HG02943 (cell line): ENCODE results near the gene TAF1C.
A peak's percentile ranks its signal among the peaks of the same experiment; 100 is the strongest.

Experiments
- ATAC-seq: cut with Tn5 transposase; IDR thresholded peaks from one replicate; pipeline ENCODE4 v1.9.1; 2021; ENCODE audit warnings: mild to moderate bottlenecking, low read depth, moderate library complexity; ENCODE audit not compliant: unreplicated experiment

The TAF1C gene

DNA sequence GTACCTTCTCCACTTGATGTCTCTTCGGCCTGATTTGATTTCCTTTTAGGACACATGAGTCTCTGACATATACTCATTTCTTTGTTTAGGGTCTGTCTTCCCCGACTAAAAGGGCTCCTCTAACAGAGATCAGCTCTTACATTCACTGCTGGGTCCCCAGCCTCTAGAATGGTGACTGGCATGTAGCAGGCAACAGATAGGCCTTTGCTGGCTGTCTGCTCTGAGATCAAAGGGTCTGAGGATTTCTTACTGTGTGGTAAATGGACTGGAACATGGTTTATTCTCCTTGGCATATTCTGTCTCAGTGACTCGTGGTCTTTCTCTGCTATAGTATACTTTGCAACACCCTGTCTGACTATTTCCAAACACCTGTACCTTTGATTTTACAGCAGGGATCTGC is 25.1 kb downstream of the TAF1C start:
- no peak for ATAC-seq

DNA sequence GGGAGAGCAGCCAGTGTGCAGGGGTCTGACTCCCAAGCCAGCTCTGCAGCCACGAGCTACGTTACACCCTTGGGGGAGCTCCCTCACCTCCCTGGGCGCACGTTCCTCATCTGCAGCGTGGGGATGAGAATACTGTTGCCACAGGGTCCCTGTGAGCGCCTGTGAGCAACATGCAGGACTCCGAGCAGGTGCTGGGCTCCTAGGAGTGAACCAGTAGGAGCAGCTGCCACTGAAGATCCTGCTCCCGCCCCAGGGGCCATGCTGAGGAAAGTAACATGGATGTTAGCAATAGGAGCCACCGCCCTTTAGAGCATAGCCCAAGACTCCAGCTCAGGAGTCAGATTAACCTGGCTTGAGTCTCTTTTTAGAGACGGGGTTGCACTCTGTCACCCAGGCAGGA is 25.8 kb downstream of the TAF1C start:
- no peak for ATAC-seq

DNA sequence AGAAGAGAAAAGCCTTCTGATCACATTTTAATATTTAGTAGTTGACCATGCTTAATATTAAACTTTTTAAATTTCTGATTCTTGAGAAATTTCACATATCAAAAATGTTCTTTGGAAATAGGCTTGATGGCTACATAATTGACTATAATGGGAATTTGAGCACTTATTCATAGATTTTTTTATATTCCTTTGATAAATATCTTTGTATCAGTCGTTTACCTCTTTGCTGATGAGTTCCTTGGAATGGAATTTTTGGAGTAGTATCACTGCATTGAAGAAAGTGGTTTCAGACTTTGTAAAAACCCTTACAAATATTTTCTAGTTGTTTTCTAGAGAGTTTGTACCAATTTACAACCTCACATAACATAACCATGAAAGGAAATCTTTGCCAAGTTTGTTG is 27.1 kb downstream of the TAF1C start:
- no peak for ATAC-seq

DNA sequence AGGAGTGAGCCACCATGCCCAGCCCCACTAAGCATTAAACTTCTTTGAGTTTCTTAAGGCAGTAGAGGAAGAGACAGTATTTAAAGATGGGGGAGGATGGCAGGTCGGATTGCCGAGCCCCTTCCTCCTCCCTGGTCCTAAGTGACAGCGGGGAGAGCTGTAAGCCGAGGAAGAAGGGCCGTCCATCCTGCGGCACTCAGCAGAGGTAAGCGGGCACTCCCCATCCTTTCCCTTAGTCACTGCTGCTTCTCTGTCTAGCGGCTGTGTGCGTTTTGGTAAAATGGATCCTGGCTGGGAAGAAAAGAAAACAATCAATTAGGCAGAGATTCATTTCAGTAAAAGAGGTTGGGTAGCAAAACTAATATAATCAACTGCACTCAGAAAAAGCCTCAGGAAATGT is 27.9 kb downstream of the TAF1C start:
- ATAC-seq = no peak

DNA sequence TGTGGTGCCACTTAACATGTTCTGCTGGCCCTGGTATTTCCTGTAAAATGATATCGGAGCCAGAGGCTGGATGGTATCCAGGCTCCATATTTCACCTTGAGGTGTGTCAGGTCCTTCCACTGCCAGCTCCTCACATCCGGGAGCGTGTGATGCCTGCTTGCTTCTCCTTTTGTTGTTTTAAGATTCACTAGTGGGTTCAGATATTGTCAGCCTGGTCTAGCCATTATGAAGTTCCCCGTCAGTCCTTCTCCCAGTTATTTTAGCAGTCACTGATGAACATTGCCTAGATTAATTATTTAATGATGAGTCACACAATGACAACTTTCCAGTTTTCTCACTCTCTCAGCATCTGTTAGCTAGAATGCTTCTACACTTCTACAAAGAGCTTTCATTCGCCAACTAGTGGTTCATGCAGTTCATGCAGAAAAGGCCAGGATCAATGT is 30.5 kb downstream of the TAF1C start:
- no peak for ATAC-seq

DNA sequence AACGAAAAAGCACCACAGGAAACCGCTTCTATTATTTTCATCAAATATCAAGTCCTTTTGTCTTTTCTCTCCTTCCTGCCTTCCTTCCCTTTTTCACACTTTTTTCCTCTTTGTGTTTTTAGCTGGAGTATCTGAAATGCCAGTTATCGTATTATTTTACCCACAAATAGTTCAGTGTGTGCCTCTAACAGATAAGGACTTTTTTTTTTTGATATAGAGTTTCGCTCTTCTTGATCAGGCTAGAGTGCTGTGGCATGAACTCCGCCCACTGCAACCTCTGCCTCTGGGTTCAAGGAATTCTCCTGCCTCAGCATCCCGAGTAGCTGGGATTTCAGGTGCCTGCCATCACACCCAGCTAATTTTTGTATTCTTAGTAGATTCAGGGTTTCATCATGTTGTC is 31.1 kb downstream of the TAF1C start:
- no peak for ATAC-seq

DNA sequence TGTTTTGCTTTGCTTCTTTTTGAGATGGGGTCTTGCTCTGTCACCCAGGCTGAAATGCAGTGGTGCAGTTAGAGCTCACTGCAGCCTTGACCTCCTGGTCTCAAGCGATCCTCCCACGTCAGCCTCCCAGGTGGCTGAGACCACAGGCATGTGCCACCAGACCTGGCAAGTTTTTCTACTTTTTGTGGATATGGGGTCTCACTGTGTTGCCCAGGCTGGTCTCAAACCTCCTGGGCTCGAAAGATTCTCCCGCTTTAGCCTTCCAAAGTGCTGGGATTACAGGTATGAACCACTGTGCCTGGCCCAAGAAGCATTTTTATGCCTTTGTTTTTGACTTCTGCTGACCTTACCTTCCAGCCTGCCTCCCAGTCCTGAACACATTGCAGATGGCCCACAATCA is 31.6 kb downstream of the TAF1C start:
- no peak for ATAC-seq

DNA sequence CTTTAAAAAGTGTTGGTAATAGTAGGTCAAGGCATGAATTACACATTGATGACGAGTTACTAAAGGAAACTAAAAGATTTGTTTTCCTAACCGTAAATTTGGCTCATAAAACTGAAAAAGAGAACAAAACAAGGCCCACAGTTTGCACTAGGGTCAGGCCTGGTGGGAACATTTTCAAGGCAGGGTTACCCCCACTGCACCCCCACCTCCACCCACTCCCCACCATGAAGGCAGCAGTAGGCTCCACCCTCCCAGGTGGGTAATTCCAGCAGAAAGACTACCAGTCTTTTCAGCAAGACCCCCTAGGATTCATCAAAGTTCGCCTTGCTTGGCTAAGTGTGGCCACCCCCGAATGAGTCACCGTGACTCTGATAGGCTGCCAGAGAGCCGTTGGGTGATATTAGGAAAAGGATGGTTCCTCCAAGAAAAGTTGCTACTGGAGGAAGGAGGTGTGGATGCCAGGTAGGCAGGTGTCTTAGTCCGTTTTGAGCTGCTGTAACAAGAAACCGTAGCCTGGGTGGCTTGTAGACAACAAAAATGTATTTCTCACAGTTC is 33.1 kb downstream of the TAF1C start:
- ATAC-seq = no peak

DNA sequence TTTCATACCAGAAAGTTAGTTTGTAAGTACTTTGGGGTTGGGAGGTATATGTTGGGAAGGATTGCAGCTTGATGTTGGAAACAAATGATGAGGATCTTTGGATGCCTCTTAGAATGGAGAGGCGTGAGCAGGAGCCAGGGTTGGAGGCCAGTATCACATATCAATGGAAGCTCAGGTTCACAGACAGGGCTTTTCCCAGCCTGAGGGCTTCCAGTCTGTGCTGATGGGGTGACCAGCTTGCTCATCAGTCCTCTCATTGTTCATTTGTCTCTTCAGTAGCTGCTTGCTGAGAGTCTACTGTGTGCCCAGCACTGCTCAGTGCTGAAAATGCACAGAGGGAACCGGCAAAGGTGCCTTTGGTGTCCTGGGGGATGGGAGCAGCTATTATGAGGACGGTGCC is 35.9 kb downstream of the TAF1C start:
- no peak for ATAC-seq

DNA sequence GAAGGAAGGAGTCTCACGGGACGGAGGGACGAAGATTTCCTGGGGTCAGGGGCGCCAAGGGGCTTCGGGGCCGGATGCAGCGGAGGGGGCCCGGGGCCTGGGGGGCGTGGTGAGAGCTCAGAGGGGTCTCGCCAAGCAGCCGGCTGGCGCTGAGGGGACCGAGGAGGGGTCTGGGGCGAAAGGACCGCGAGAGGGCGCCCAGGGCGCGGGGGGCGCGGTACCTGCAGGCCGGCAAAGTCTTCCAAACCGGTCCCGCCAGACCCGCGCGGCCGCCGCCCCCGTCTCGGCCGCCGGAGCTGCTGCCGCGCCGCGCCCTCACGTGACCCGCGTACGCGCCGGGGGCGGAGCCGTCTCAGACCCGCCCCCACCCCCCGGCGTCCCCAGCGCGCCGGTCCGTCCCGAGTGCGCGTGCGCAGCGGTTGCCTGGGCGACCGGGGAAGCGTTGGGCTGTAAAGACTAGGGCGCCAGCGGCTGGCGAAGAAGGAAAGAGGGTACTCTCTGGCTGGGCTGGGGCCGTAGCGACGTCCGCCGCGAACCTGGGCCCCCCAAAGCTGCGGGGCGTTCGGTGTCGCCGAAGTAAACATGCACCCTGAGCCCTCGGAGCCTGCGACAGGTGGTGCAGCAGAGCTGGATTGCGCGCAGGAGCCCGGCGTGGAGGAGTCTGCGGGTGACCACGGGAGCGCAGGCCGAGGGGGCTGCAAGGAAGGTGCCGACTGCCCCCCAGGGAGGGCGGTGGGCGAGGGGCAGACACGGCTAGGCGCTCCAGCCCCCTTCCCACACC is 41.8 kb downstream of the TAF1C start, which contains the start of the genes DNAAF1 and HSDL1:
Gene DNAAF1 (plus strand): TSS at position 450 of the 781 bp plus-strand sequence. CDS start 133 bp downstream, at position 583.
Gene HSDL1 (minus strand): TSS at position 319 of the 781 bp plus-strand sequence. CDS start 13,856 bp downstream, outside the sequence.
- peak; percentile 55 for ATAC-seq

DNA sequence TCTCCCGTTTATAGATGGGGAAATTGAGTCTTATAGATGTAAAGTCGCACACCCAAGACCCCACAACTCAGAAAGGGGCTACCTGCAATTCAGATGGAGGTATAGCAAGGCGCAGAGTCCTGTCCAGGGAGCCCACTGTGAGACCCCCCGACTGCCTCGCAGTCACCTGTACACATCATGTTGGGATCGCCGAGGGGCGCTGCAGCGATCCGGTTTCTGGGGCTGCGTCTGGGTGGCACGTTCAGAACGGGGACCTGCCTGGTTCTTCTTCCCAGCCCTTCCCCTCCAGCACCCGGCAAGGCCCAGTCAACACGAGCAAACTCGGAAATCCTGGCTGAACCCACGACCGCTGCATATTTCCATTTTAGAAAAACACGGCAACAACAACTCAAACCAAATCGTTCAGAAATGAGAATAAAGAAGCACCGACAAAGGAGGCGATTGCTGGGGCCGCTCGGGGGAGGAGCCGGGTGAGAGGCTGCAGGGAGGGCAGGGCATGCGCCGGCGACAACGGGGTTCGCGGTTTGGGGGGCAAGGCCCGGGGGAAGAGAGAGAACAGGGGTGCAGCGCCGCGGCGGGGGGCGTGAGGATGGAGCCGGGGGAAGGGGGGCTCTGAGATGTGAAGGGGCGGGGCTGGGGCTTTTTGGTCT is 42.5 kb downstream of the TAF1C start:
- ATAC-seq = peak; percentile 34

DNA sequence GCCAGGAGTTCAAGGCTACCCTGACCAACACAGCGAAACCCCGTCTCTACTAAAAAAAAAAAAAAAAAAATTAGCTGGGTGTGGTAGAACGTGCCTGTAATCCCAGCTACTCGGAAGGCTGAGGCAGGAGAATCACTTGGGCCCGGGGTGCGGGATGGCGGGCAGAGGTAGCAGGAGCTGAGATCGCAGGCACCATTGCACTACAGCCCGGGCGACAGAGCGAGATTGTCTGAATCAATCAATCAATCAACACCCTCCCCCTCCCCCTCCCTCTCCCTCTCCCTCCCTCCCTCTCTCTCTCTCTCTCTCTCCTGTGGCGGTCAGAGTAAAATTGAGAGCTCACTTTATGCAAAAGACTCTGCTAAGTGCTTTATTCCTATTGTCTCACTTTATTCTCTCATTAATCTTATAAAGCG is 43.1 kb downstream of the TAF1C start:
- no peak for ATAC-seq

DNA sequence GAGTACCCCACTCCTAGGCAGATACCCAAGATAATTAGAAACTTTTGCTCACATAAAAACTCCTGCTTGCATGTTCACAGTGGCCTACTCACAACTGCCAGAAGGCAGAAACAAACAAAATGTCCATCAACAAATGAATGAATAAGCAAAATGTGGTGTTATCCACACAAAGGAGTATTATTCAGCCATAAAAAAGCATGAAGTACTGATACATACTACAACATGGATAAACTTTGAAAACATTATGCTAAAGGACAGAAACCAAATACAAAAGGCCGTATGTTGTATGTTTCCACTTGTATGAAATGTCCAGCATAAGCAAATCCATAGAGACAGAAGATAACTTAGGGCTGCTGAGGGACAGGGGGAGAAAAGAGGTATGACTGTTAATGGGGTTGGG is 43.8 kb downstream of the TAF1C start:
- no peak for ATAC-seq

DNA sequence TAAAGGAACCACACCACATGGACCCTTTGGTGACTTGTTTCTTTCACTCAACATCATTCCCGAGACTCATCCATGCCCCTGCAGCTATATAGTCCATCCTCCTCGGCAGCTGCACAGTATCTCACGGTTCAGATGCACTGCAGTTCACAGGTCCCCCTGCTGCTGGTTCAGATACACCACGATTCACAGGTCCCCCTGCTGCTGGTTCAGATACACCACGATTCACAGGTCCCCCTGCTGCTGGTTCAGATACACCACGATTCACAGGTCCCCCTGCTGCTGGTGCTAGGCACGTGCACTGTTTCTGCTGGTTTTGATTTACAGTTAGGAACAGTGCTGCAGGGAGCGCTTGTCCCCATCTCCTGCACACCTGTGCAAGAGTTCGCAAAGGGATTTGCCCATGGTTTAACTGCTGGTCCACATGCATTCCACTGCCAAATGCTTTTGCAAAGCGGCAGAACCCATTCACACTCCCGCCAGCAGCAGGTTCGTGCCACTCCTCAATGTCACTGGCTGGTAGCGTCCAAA is 45.6 kb downstream of the TAF1C start:
- ATAC-seq = no peak

DNA sequence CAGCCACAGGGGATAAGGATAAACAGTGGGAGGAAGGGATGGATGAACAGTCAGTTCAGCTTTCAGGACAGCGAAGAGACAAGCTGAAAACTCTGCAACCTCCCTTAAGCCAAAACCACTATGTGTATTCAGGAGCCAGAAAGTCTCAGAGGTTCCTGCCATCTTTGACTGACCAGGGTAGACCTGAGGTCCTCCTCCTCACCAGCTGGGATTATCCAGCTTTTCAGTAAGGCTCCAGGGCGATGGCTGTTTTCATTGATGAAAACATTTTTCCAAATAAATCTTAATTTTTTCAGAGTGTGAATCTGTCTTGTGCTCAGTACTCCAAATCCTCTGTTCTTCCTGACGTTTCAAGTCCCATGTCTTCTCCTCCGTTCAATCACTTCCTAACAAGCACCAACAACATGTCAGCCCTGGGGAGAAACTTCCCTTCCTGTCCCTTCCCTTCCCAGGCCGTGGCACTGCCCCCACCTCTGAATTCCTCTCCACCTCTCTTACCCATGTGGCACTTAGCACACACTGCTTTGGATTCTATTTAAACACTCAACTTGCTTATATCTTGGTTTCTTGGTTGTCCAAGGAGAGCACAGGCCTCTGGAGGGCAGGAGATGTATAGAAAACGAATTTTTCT is 47.1 kb downstream of the TAF1C start:
- ATAC-seq = no peak

DNA sequence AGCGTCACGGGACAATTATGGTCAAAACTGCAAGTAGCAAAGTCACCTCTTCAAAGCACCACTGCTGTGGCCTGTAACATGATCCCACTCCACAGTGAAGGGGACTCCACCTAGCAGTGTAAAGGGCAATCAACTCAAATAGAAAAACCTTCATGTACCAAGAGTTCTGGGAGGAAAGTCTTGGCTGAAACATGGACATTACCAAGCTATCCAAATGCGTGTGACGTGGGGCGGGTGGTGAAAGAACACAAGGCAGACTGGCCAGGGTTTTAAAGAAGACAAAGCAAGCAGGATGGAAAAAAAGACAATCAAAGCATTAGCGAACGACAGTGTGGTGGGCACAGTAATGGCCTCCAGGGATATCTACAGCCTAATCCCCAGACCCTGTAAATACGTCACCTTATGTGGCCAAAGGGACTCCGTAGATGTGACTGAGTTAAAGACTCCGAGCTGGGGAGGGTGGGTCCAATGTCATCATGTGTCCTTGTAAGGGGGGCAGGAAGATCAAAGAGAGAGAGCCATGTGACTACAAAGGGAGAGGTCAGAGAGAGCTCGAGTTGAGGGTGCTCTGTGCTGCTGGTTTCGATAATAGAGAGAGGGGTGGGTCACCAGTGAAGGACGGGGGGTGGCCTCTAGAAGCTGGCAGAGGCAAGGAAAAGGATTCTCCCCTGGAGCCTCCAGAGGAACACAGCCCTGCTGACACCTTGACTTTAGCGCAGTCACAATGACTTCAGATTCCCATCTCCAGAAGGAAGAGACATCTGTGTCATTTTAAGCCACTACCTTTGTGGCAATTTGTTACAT is 47.8 kb downstream of the TAF1C start:
- no peak for ATAC-seq

DNA sequence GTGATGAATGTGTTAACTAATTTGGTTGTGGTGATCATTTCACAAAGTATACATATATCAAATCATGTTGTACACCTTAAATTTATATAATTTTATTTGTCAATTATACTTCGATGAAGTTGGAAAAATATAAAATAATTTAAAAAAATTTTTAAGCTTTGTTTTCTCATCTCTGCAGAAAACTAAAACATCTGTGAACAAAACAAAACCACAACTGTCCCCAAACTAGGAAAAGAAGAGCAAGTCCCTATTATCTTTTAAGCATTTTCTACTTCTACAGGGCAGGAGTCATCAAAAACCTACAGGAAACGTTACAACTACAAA is 48.4 kb downstream of the TAF1C start:
- ATAC-seq = no peak

DNA sequence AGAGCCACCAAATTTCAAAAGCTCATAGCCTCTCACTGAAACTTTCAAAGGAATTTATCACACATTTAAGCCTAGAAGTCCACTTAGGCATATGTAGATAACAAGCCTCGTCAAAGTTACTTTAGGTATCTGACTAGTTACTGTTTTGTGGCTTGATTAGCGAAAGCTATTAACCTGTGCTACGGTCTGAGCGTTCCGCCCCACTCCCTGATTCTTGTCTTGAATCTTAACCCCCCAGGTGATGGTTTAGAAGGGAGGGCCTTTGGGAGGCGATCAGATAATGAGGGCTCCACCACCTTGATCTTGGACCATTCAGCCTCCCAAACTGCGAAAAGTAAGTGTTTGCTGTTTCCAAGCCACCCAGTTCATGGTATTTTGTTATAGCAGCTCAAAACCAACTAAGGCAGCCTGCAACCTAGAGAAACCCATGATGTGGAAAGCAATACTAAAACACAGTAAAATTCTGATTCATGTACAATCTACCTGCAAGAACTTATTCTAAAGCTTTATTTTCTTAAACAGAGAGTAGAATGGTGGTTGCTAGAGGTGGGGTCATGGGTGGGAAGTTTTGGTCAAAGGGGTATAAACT is 49.0 kb downstream of the TAF1C start:
- ATAC-seq = no peak

DNA sequence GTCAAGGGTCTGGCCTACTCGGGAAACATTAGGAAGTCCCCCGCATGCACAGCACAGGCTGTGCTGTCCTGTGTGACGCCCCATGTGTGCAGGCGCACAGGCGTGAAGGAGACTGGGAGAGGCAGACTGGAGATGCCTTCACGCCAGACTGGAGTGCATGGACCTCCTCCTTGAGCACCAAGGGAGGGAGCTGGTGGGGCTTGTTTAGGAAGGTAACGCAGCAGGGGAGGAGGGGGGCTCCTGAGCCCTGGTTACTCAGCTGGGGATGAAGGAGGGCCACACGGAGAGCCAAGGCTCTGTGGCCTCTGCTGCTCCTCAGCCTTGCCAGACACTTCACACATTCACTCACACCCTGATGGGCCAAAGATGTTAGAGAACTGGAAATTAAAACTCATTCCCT is 49.6 kb downstream of the TAF1C start:
- ATAC-seq = no peak
